Omental fat pad (tissue), 4 donors: Measurements from ENCODE around the gene DTX4. TPM values are rescaled to one million over a fixed set of nuclear protein-coding genes. Genes with fewer than 3 reads are reported as not detected.

Experiments used
- ATAC-seq: fragments of 150-250 bp; one replicate; pipeline ENCODE4 v1.9.1; 2016; ENCODE audit warnings: mild to moderate bottlenecking, moderate library complexity; ENCODE audit not compliant: low FRiP score
- DNase-seq: peaks from one replicate; pipeline ENCODE4 v3.0.0-alpha.2; 2019; ENCODE audit warnings: low spot score
- total RNA-seq, 4 donors: library from RNA; depleted of rRNA; stranded (reverse); fragments of >200 nt; gene quantifications; one replicate each; pipeline ENCODE4 v1.1.0, GENCODE V29; 2016
- TF ChIP-seq, protein P1 (sequence below), 3 donors: fragments of 450-650 bp; IDR thresholded peaks; one replicate each; pipeline ENCODE4 v1.5.1; 2016 to 2017; ENCODE audit warnings: antibody characterized with exemption in 3 of 3, mild to moderate bottlenecking in 3 of 3, moderate library complexity in 2 of 3

DTX4 gene
- total RNA-seq, 4 donors from 2014 or later, result 12.0 to 75.6 (median 24.2) TPM

DNA sequence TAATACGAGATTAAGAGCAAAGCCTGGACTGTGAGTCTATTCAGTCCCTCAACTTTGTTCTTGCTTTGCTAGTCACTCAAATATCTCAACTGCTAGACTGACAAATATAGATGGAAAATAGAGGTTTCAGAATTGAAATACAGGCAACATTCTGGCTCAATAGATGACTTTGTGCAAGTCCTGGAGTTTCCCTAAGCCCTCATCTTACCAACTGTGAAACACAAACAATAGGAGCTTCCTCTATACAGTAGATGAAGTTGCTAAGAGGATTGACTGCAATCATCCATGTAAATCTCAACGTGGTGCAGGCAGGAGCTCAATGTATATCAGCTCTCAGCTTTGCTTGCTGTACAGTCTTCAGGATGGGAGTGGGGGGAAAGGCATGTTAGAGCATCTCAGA lies 47.0 kb downstream of the DTX4 start:
- ATAC-seq (no peak), DNase-seq (no peak)
- TF ChIP-seq, protein P1, sequence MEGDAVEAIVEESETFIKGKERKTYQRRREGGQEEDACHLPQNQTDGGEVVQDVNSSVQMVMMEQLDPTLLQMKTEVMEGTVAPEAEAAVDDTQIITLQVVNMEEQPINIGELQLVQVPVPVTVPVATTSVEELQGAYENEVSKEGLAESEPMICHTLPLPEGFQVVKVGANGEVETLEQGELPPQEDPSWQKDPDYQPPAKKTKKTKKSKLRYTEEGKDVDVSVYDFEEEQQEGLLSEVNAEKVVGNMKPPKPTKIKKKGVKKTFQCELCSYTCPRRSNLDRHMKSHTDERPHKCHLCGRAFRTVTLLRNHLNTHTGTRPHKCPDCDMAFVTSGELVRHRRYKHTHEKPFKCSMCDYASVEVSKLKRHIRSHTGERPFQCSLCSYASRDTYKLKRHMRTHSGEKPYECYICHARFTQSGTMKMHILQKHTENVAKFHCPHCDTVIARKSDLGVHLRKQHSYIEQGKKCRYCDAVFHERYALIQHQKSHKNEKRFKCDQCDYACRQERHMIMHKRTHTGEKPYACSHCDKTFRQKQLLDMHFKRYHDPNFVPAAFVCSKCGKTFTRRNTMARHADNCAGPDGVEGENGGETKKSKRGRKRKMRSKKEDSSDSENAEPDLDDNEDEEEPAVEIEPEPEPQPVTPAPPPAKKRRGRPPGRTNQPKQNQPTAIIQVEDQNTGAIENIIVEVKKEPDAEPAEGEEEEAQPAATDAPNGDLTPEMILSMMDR (IDR thresholded peaks at IDR 0.05), result no peak

DNA sequence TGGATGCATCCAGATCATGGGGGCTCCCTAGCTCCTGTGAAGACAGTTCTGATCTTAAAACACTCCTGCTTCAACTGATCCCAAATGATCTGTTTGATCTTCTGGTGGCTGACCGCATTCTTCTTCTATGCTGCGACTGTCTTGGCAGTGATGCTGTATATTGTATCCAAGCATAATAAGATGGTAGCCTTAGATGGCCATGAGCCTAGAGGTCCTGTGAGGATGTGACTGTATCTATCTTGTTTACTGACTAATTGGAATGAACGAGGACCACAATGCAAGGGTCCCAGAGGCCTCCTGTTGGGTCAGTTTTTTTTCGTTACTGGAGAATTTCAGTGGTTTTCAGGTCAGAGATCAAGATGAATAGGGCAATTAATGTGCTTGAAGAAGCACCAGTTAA lies 47.9 kb downstream of the DTX4 start:
- TF ChIP-seq, protein P1 (IDR thresholded peaks at IDR 0.05), result no peak
- DNase-seq (no peak), ATAC-seq (no peak)

DNA sequence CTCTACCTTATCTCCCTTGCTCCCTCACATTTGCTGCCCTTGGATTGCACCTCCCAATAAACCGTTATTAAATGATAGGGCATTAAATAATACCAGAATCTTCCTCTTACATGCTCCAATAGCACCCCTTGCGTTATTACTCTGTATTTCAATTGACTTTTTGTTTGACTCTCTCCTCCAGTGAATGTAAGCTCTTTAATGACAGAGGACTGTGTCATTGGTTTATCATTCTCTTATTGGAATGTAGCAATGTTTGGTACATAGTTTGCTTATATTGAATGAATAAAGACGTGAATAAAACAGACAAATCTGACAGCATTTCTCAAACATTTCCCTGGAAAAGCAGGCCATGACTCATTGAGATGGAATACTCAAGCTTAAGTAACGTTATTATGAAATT lies 49.5 kb downstream of the DTX4 start:
- no peak for DNase-seq
- TF ChIP-seq, protein P1 (IDR thresholded peaks at IDR 0.05), result no peak
- peak; percentile 82 for ATAC-seq

DNA sequence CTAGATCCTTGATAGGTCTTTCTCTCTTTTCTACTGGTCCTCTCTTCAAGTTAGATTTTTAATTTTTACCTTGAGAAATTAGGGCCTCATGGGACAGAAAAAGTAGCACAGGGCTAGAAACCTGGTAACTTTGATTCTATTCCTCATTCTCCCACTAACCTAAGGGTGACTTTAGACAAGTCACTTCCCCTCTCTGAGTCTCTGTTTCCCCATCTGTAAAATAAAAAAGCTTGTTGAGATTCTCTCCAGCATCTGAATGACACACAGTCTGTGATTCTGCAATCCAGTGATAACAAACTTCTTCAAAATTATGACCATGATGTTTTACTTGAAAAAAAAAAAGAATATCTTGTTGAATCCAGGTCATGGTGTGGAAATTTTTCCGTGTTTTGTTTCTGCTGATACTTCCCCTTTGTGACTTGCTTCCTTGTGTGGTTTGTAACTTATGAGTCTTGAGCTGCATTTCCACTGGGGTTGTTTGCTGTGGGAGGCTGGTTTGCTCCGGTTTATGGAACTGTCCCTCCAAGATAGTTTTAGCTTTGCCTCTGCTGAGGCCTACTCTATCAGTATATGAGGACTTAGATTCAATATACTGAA lies 50.6 kb downstream of the DTX4 start:
- TF ChIP-seq, protein P1 (IDR thresholded peaks at IDR 0.05), result no peak
- no peak for ATAC-seq
- no peak for DNase-seq

DNA sequence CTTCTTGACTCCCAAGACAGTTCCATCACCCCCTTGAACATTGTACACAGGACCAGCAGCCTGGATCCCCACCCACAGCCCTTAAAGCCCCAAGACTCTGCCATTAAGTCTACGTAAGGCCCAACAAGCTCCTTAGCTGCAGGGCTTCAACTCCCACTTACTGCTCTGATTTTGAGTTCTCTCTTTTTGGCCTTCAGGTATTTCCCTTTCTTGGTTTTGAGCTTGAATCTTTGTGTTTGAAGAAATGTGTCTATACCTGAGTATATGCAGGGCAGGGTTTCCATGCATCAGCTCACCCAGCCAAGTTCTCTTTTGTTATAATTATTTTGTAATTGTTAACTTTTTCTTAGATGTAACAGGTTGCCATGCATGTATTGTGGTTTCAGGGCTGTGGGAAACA lies 51.2 kb downstream of the DTX4 start:
- TF ChIP-seq, protein P1 (IDR thresholded peaks at IDR 0.05), result no peak
- ATAC-seq, result no peak
- DNase-seq, result no peak

DNA sequence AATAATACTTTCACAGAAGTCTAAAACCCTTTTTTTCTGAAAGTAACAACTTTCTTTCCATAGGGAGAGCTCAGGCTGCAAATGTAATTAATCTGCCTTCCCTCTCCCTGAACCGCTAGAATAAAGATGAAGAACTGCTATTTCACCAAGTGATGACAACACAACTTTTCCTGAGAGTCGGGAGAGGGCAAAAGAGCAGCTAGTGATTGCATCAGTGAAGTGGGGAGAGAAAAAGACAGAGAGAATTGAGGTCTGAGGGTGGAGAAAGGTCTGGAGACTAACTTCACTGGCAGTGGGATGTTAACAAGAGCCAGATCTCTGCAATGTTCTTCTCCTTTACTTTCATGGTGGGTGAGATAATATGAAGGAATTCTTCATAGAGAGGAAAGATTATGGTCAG lies 51.7 kb downstream of the DTX4 start:
- TF ChIP-seq, protein P1 (IDR thresholded peaks at IDR 0.05), result no peak
- DNase-seq (no peak), ATAC-seq (no peak)

DNA sequence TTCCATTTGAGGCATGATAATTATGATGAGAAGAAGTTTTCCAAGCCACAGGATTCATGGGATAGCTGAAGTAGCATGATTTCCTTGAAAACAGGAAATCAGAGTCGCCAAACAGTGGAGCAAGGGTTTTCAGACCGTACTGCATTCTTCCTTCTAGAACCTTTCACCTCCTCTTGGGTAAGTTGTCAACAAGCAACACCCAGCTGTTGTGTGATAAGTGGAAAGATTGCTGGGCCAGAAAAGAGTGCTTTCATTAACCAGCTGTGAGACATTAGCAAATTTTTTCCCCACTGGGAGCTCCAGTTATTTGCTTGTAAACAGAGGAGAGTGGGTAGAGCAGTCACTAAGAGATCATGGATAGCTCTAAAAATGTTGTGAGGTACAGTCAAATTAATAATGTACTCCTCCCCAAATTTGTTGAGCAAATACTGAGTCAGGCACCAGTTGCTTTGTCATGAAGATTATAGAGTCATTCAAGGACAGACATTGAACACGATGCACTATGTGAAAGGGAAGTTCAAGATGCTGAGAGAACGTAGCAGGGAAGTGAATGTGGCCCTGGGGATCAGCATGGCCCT lies 52.5 kb downstream of the DTX4 start:
- TF ChIP-seq, protein P1 (IDR thresholded peaks at IDR 0.05), result no peak
- ATAC-seq (peak; percentile 46), DNase-seq (no peak)
